Endodermal cell (in vitro differentiated cells): ENCODE measurements around the gene TRIM10. TPM values are rescaled to one million over a fixed set of nuclear protein-coding genes. Genes with fewer than 3 reads are reported as not detected.

ENCODE experiments used
- DNase-seq: peaks from one replicate; pipeline ENCODE4 v3.0.0-alpha.2; 2017
- H3K27ac ChIP-seq: 2 replicates; pipeline ENCODE4 v1.5.1; 2013; ENCODE audit warnings: mild to moderate bottlenecking, low read depth, low read length, moderate library complexity
- H3K27me3 ChIP-seq: 2 replicates; pipeline ENCODE4 v1.6.1; 2013; ENCODE audit warnings: mild to moderate bottlenecking, low read length, moderate library complexity; ENCODE audit not compliant: insufficient read depth, control insufficient read depth, poor library complexity, severe bottlenecking
- H3K36me3 ChIP-seq: 2 replicates; pipeline ENCODE4 v1.7.0; 2013; ENCODE audit warnings: mild to moderate bottlenecking, low read length, moderate library complexity; ENCODE audit not compliant: control insufficient read depth, insufficient read depth
- H3K4me1 ChIP-seq: one replicate; pipeline ENCODE4 v1.7.0; 2013; ENCODE audit warnings: low read length; ENCODE audit not compliant: control insufficient read depth, insufficient read depth
- H3K4me3 ChIP-seq: 2 replicates; pipeline ENCODE4 v1.5.1; 2013; ENCODE audit warnings: mild to moderate bottlenecking, low read length, moderate library complexity
- H3K9ac ChIP-seq: 2 replicates; pipeline ENCODE4 v1.6.1; 2013; ENCODE audit warnings: mild to moderate bottlenecking, low read length, moderate library complexity; ENCODE audit not compliant: poor library complexity, severe bottlenecking; ENCODE audit errors: extremely low read depth
- H3K9me3 ChIP-seq: 2 replicates; pipeline ENCODE4 v1.6.1; 2013; ENCODE audit warnings: mild to moderate bottlenecking, low read length, moderate library complexity; ENCODE audit not compliant: control insufficient read depth
- H3K27ac Mint-ChIP-seq: 2 replicates; pipeline ENCODE4 v1.8.0; 2020; ENCODE audit warnings: mixed read lengths
- H3K27me3 Mint-ChIP-seq: 2 replicates; pipeline ENCODE4 v1.8.0; 2021; ENCODE audit warnings: mild to moderate bottlenecking, mixed read lengths; ENCODE audit not compliant: insufficient read depth
- H3K36me3 Mint-ChIP-seq: 2 replicates; pipeline ENCODE4 v1.8.0; 2020; ENCODE audit warnings: low read depth, mixed read lengths
- H3K4me1 Mint-ChIP-seq: 2 replicates; pipeline ENCODE4 v1.8.0; 2020; ENCODE audit warnings: mixed read lengths
- H3K4me3 Mint-ChIP-seq: 2 replicates; pipeline ENCODE4 v1.8.0; 2020; ENCODE audit warnings: mild to moderate bottlenecking, moderate library complexity, mixed read lengths
- H3K9me3 Mint-ChIP-seq: 2 replicates; pipeline ENCODE4 v1.8.0; 2020; ENCODE audit warnings: mild to moderate bottlenecking, mixed read lengths
- WGBS, 2 experiments: methylation state at CpG; one replicate each; pipeline versions ENCODE4 v1.1.5 to v1.1.7; 2013; ENCODE audit warnings: missing lambda C conversion rate in 2 of 2, mixed read lengths in 1 of 2; ENCODE audit not compliant: insufficient coverage in 1 of 2, insufficient read length in 1 of 2; 5-methylcytosine and 5-hydroxymethylcytosine counted together
- total RNA-seq, 2 donors: library from RNA; stranded (reverse); fragmentation: NEBNext Ultra II Directional in 1 of 2; extraction: Animal tissue kit (Norgen Biotek cat#: 25700) in 1 of 2; gene quantifications; 2 replicates in 1 of 2; 3 replicates in 1 of 2; pipeline ENCODE4 v1.2.1, GENCODE V29; 2021
- TF ChIP-seq, protein P1 (sequence below): fragments of 200-600 bp; sonication (generic); conservative IDR thresholded peaks from 2 replicates; pipeline ENCODE4 v1.5.0; 2021; ENCODE audit warnings: antibody characterized with exemption, mild to moderate bottlenecking

TRIM10 gene
- total RNA-seq, 2 donors from 2014 or later, result not detected

DNA sequence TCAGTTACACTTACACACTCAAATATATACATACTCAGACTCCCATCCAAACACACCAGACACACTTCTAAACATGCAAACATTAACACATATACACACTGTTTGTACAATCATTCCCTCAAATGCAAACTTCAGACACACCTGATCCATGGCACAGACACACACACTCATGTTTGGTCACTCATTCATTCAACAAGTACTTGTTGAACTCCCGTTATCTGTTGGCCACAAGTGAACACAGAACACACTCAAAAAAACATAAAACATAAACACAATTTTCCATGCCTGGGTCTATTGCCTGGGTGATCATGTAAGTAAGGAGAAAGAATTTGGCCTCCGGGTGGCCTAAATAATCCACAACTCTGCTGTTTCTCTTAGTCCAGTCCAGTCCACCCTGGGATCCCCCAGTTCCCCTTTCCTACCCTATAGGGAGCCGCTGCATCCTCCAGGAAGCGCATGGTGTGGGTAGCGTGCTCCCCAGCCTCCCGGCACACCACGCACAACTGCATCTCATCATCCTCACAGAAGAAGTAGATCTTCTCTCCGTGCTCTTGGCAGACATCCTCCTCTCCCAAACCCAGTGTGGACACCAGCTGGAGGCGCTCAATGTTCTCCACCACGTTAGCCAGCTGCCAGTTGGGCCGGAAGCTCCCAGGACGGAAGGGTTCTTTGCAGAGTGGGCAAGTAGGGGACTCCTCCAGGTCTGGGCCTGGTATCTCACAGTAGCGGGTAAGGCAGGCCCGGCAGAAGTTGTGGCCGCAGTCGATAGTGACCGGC, 815 bp downstream of the TRIM10 start:
- no peaks in the 10 kb centered on the region for H3K9me3 Mint-ChIP-seq
- WGBS, 2 experiments, result 90 to 94% methylated on average over 14 to 17 of the region's 17 CpGs
- peaks cover 56% of the 10 kb centered on the region for H3K27me3 Mint-ChIP-seq
- TF ChIP-seq, protein P1, sequence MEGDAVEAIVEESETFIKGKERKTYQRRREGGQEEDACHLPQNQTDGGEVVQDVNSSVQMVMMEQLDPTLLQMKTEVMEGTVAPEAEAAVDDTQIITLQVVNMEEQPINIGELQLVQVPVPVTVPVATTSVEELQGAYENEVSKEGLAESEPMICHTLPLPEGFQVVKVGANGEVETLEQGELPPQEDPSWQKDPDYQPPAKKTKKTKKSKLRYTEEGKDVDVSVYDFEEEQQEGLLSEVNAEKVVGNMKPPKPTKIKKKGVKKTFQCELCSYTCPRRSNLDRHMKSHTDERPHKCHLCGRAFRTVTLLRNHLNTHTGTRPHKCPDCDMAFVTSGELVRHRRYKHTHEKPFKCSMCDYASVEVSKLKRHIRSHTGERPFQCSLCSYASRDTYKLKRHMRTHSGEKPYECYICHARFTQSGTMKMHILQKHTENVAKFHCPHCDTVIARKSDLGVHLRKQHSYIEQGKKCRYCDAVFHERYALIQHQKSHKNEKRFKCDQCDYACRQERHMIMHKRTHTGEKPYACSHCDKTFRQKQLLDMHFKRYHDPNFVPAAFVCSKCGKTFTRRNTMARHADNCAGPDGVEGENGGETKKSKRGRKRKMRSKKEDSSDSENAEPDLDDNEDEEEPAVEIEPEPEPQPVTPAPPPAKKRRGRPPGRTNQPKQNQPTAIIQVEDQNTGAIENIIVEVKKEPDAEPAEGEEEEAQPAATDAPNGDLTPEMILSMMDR, result no peak
- H3K4me1 Mint-ChIP-seq, result no peaks in the 10 kb centered on the region
- H3K36me3 Mint-ChIP-seq, result no peaks in the 10 kb centered on the region
- no peak overlapping the region for H3K9ac ChIP-seq
- H3K4me1 ChIP-seq, result no peaks in the 10 kb centered on the region
- H3K27ac Mint-ChIP-seq, result no peak overlapping the region
- H3K4me3 ChIP-seq, result no peak overlapping the region
- H3K9me3 ChIP-seq, result no peaks in the 10 kb centered on the region
- H3K27ac ChIP-seq, result no peak overlapping the region
- H3K36me3 ChIP-seq, result no peaks in the 10 kb centered on the region
- H3K4me3 Mint-ChIP-seq, result no peak overlapping the region
- peaks cover 28% of the 10 kb centered on the region for H3K27me3 ChIP-seq
- no peak for DNase-seq

DNA sequence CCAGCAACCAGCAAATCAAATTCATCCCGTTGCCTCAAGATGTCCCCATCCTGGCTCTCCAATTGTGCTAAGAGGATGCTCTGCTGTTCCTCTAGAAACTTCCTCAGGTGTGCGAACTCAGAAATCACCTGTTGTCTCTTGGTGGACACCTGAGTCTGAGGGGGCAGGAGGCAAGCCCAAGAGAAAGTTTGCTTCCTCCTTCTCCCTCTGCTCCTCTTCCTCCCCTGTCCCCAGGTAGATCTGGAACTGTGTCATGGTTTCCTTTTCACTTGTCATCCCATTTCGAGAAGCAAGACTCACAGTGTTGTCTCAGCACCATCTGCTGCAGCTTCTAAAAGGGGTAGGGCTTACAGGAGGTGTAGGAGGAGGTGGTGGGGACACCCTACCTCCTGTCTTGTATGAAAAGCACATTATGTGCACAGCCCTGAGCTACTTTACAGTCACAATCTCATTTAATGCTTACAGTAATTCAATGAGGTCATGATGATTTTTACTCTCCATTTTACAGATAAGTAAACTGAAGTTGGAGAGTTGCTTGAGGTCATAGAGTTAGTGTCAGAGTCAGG, 2.5 kb downstream of the TRIM10 start:
- peaks cover 29% of the 10 kb centered on the region for H3K27me3 ChIP-seq
- H3K4me3 Mint-ChIP-seq, result no peak overlapping the region

DNA sequence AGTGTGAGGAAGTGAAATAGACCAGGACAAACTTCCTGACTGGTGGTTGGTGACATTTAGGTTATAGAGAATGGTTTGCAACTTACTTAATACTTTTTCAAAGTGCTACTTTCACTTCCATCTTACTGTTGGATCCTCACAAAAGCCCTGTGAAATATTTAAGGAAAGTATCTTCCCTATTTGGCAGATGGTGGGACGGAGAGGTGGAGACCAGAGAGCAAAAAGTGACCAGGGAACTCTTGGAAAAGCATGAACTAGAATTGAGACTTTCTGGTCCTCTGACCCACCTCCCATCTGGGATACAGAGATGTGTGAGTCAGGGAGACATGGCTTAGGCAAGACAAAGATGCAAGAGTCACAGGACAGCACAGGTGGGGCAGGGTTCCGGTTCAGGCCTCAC, 3.0 kb downstream of the TRIM10 start:
- WGBS, 2 experiments, result 91 to 93% methylated on average over 2 of the region's 2 CpGs
- Histone ChIP-seq H3K4me3 (no peak overlapping the region), H3K9ac (no peak overlapping the region), H3K4me1 (no peaks in the 10 kb centered on the region), H3K27ac (no peak overlapping the region), H3K27me3 (peaks cover 29% of the 10 kb centered on the region), H3K9me3 (no peaks in the 10 kb centered on the region), H3K36me3 (no peaks in the 10 kb centered on the region)
- TF ChIP-seq, protein P1, result no peak
- H3K9me3 Mint-ChIP-seq, result no peaks in the 10 kb centered on the region
- peaks cover 60% of the 10 kb centered on the region for H3K27me3 Mint-ChIP-seq
- no peaks in the 10 kb centered on the region for H3K4me1 Mint-ChIP-seq
- DNase-seq, result no peak
- no peaks in the 10 kb centered on the region for H3K36me3 Mint-ChIP-seq
- H3K4me3 Mint-ChIP-seq, result no peak overlapping the region
- H3K27ac Mint-ChIP-seq, result no peak overlapping the region

More for the DNA sequence above, 2.5 kb downstream of the TRIM10 start:
- DNase-seq, result no peak
- no peaks in the 10 kb centered on the region for H3K36me3 Mint-ChIP-seq
- Histone ChIP-seq H3K9ac (no peak overlapping the region), H3K4me1 (no peaks in the 10 kb centered on the region), H3K4me3 (no peak overlapping the region), H3K36me3 (no peaks in the 10 kb centered on the region), H3K27ac (no peak overlapping the region), H3K9me3 (no peaks in the 10 kb centered on the region)
- TF ChIP-seq, protein P1, result no peak
- H3K27me3 Mint-ChIP-seq, result peaks cover 55% of the 10 kb centered on the region
- no peak overlapping the region for H3K27ac Mint-ChIP-seq
- H3K4me1 Mint-ChIP-seq, result no peaks in the 10 kb centered on the region
- WGBS, 2 experiments, result 33 to 70% methylated on average over 1 to 3 of the region's 3 CpGs
- H3K9me3 Mint-ChIP-seq, result no peaks in the 10 kb centered on the region
